Mesendoderm (in vitro differentiated cells): ENCODE data around the gene SLCO2A1.
A peak's percentile ranks its signal among the peaks of the same experiment; 100 is the strongest.

Experiments
- DNase-seq: peaks from one replicate; pipeline ENCODE4 v3.0.0; 2013
- H2AK5ac ChIP-seq: 2 replicates; pipeline ENCODE4 v1.6.1; 2013; ENCODE audit warnings: low read length, inconsistent platforms
- H2BK120ac ChIP-seq: 2 replicates; pipeline ENCODE4 v1.6.1; 2013; ENCODE audit warnings: low read depth, mild to moderate bottlenecking, low read length, moderate library complexity, mixed read lengths
- H2BK15ac ChIP-seq: replicated peaks from 2 replicates; pipeline ENCODE4 v1.6.1; 2013; ENCODE audit warnings: low read depth, mild to moderate bottlenecking, moderate library complexity
- H2BK5ac ChIP-seq: 2 replicates; pipeline ENCODE4 v1.6.1; 2013; ENCODE audit warnings: low read length, inconsistent platforms
- H3K18ac ChIP-seq: 2 replicates; pipeline ENCODE4 v1.6.1; 2013; ENCODE audit warnings: mild to moderate bottlenecking, low read length, mixed read lengths
- H3K23ac ChIP-seq: one replicate; pipeline ENCODE4 v1.6.1; 2013; ENCODE audit warnings: low read length
- H3K27ac ChIP-seq: 2 replicates; pipeline ENCODE4 v1.5.1; 2013; ENCODE audit warnings: low read depth, mild to moderate bottlenecking, inconsistent platforms, low read length, moderate library complexity
- H3K27me3 ChIP-seq: 2 replicates; pipeline ENCODE4 v1.6.1; 2013; ENCODE audit warnings: low read length, control low read depth, mild to moderate bottlenecking, inconsistent platforms; ENCODE audit not compliant: insufficient read depth, poor library complexity
- H3K36me3 ChIP-seq: 2 replicates; pipeline ENCODE4 v1.6.1; 2013; ENCODE audit warnings: low read length, inconsistent platforms; ENCODE audit not compliant: control insufficient read depth, insufficient read depth
- H3K4ac ChIP-seq: one replicate; pipeline ENCODE4 v1.6.1; 2013; ENCODE audit warnings: low read depth, mild to moderate bottlenecking, low read length, moderate library complexity
- H3K4me1 ChIP-seq: 2 replicates; pipeline ENCODE4 v1.6.1; 2013; ENCODE audit warnings: low read depth, low read length, inconsistent platforms; ENCODE audit not compliant: control insufficient read depth
- H3K4me2 ChIP-seq: 2 replicates; pipeline ENCODE4 v1.6.1; 2013; ENCODE audit warnings: low read length
- H3K4me3 ChIP-seq: 2 replicates; pipeline ENCODE4 v1.5.1; 2013; ENCODE audit warnings: mild to moderate bottlenecking, low read length
- H3K56ac ChIP-seq: one replicate; pipeline ENCODE4 v1.6.1; 2013; ENCODE audit warnings: low read length
- H3K79me1 ChIP-seq: 2 replicates; pipeline ENCODE4 v1.6.1; 2013; ENCODE audit warnings: low read length, inconsistent platforms
- H3K79me2 ChIP-seq: 2 replicates; pipeline ENCODE4 v1.6.1; 2013; ENCODE audit warnings: mild to moderate bottlenecking, low read length; ENCODE audit not compliant: control insufficient read depth, insufficient read depth
- H3K9ac ChIP-seq: 2 replicates; pipeline ENCODE4 v1.6.1; 2013; ENCODE audit warnings: low read length, inconsistent platforms
- H4K5ac ChIP-seq: one replicate; pipeline ENCODE4 v1.6.1; 2013; ENCODE audit warnings: low read length
- H4K8ac ChIP-seq: one replicate; pipeline ENCODE4 v1.6.1; 2013; ENCODE audit warnings: low read depth, mild to moderate bottlenecking, control low read depth, low read length, moderate library complexity
- WGBS: extraction: QIAGEN DNeasy Blood & Tissue Kit; methylation state at CpG from one replicate; pipeline ENCODE4 v1.1.7; 2013; ENCODE audit warnings: low lambda C conversion rate, missing lambda C conversion rate; ENCODE audit not compliant: insufficient coverage; ENCODE audit errors: extremely low coverage; 5-methylcytosine and 5-hydroxymethylcytosine counted together

SLCO2A1 gene

GRCh38 chr3:133896002-133896761, 133.5 kb downstream of the SLCO2A1 start:
- peak overlapping the region; percentile 54 for H3K9ac ChIP-seq
- H3K4me1 ChIP-seq: no peaks in the 10 kb centered on the region
- peak overlapping the region; percentile 21 for H3K4me3 ChIP-seq
- H3K36me3 ChIP-seq: no peaks in the 10 kb centered on the region
- no peak overlapping the region for H2BK15ac ChIP-seq
- H3K18ac ChIP-seq: no peak overlapping the region
- WGBS: no CpG with 5 or more reads among the region's 37 CpGs
- H3K79me2 ChIP-seq: no peaks in the 10 kb centered on the region
- H3K4ac ChIP-seq: no peak overlapping the region
- peaks cover 11% of the 10 kb centered on the region for H3K27me3 ChIP-seq
- H3K56ac ChIP-seq: peak overlapping the region; percentile 86
- no peak overlapping the region for H2BK120ac ChIP-seq
- peak overlapping the region; percentile 66 for H3K4me2 ChIP-seq
- H4K5ac ChIP-seq: no peak overlapping the region
- H3K79me1 ChIP-seq: no peaks in the 10 kb centered on the region
- no peak overlapping the region for H3K27ac ChIP-seq
- peak; percentile 38 for DNase-seq
- H2BK5ac ChIP-seq: no peak overlapping the region
- no peak overlapping the region for H3K23ac ChIP-seq
- no peak overlapping the region for H2AK5ac ChIP-seq
- no peak overlapping the region for H4K8ac ChIP-seq

- Histone ChIP-seq H3K79me1 (no peaks in the 10 kb centered on the region), H3K27ac (no peak within 1 kb of the TSS), H4K8ac (no peak within 1 kb of the TSS), H3K9ac (peak within 1 kb of the TSS; percentile 70), H2AK5ac (no peak within 1 kb of the TSS), H3K18ac (no peak within 1 kb of the TSS), H3K23ac (no peak within 1 kb of the TSS), H3K36me3 (no peaks in the 10 kb centered on the region), H3K56ac (peak within 1 kb of the TSS; percentile 86), H3K4ac (no peak within 1 kb of the TSS), H3K79me2 (no peaks in the 10 kb centered on the region), H2BK120ac (no peak within 1 kb of the TSS), H3K4me3 (peak within 1 kb of the TSS; percentile 48), H4K5ac (no peak within 1 kb of the TSS), H3K4me1 (no peaks in the 10 kb centered on the region), H2BK15ac (no peak within 1 kb of the TSS), H3K4me2 (peak within 1 kb of the TSS; percentile 66), H3K27me3 (peaks cover 11% of the 10 kb centered on the region), H2BK5ac (no peak within 1 kb of the TSS)
- WGBS: no CpG with 5 or more reads among the region's 80 CpGs
- DNase-seq: peak; percentile 56
Measured at GRCh38 chr3:133895208-133896001, 134.3 kb downstream of the SLCO2A1 start, which contains the start of gene RAB6B. Gene RAB6B (minus strand): TSS chr3:133895882. CDS start chr3:133895466, 416 bp downstream.

- DNase-seq: peak; percentile 59
- no peak overlapping the region for H3K23ac ChIP-seq
- no peak overlapping the region for H4K8ac ChIP-seq
- H4K5ac ChIP-seq: no peak overlapping the region
- H3K4me1 ChIP-seq: no peaks in the 10 kb centered on the region
- H3K4me3 ChIP-seq: no peak overlapping the region
- H3K36me3 ChIP-seq: no peaks in the 10 kb centered on the region
- H3K56ac ChIP-seq: peak overlapping the region; percentile 44
- no CpG with 5 or more reads among the region's 52 CpGs for WGBS
- H3K27ac ChIP-seq: no peak overlapping the region
- no peak overlapping the region for H2BK120ac ChIP-seq
- H3K9ac ChIP-seq: no peak overlapping the region
- H3K27me3 ChIP-seq: peaks cover 11% of the 10 kb centered on the region
- no peak overlapping the region for H2BK5ac ChIP-seq
- no peaks in the 10 kb centered on the region for H3K79me2 ChIP-seq
- no peak overlapping the region for H3K18ac ChIP-seq
- peak overlapping the region; percentile 61 for H3K4me2 ChIP-seq
- no peaks in the 10 kb centered on the region for H3K79me1 ChIP-seq
- no peak overlapping the region for H2AK5ac ChIP-seq
- no peak overlapping the region for H2BK15ac ChIP-seq
- H3K4ac ChIP-seq: no peak overlapping the region
Measured at GRCh38 chr3:133894353-133895207, 135.1 kb downstream of the SLCO2A1 start.

- no peak overlapping the region for H2BK15ac ChIP-seq
- no peak overlapping the region for H2BK5ac ChIP-seq
- H3K9ac ChIP-seq: no peak overlapping the region
- no peak overlapping the region for H3K27ac ChIP-seq
- H3K56ac ChIP-seq: no peak overlapping the region
- no peaks in the 10 kb centered on the region for H3K79me2 ChIP-seq
- no peaks in the 10 kb centered on the region for H3K79me1 ChIP-seq
- H2BK120ac ChIP-seq: no peak overlapping the region
- no peak overlapping the region for H3K4ac ChIP-seq
- H3K27me3 ChIP-seq: peaks cover 11% of the 10 kb centered on the region
- no peak overlapping the region for H3K4me2 ChIP-seq
- no peak overlapping the region for H4K5ac ChIP-seq
- no peak for DNase-seq
- no peak overlapping the region for H3K4me3 ChIP-seq
- no peaks in the 10 kb centered on the region for H3K36me3 ChIP-seq
- no peak overlapping the region for H2AK5ac ChIP-seq
- no peaks in the 10 kb centered on the region for H3K4me1 ChIP-seq
- H3K23ac ChIP-seq: no peak overlapping the region
- no CpG with 5 or more reads among the region's 6 CpGs for WGBS
- H4K8ac ChIP-seq: no peak overlapping the region
- H3K18ac ChIP-seq: no peak overlapping the region
Measured at GRCh38 chr3:133893683-133894352, 135.9 kb downstream of the SLCO2A1 start.

GRCh38 chr3:133892541-133893231, 137.0 kb downstream of the SLCO2A1 start:
- no peak overlapping the region for H3K56ac ChIP-seq
- DNase-seq: no peak
- no peak overlapping the region for H3K4me3 ChIP-seq
- WGBS: no CpG with 5 or more reads among the region's 6 CpGs
- no peak overlapping the region for H3K9ac ChIP-seq
- no peak overlapping the region for H4K8ac ChIP-seq
- H2BK120ac ChIP-seq: no peak overlapping the region
- H3K18ac ChIP-seq: no peak overlapping the region
- no peaks in the 10 kb centered on the region for H3K79me1 ChIP-seq
- H3K27ac ChIP-seq: no peak overlapping the region
- no peak overlapping the region for H3K4me2 ChIP-seq
- H3K4me1 ChIP-seq: no peaks in the 10 kb centered on the region
- H2BK15ac ChIP-seq: no peak overlapping the region
- peaks cover 11% of the 10 kb centered on the region for H3K27me3 ChIP-seq
- no peak overlapping the region for H3K4ac ChIP-seq
- no peaks in the 10 kb centered on the region for H3K36me3 ChIP-seq
- H2BK5ac ChIP-seq: no peak overlapping the region
- H4K5ac ChIP-seq: no peak overlapping the region
- H3K23ac ChIP-seq: no peak overlapping the region
- no peak overlapping the region for H2AK5ac ChIP-seq
- no peaks in the 10 kb centered on the region for H3K79me2 ChIP-seq
